ENCODE results near the gene ZNF462. TPM values are rescaled to one million over a fixed set of nuclear protein-coding genes. Genes with fewer than 3 reads are reported as not detected.
A peak's percentile ranks its signal among the peaks of the same experiment; 100 is the strongest.

The ZNF462 gene
- total RNA-seq, 1 experiment from 2014 or later, result 164 TPM

GRCh38 chr9:106915851-106916250 is 52.9 kb downstream of the ZNF462 start:
- no peak overlapping the region for H3K18ac ChIP-seq (ENCODE audit: insufficient read length, low read depth, low read length)
- DNase-seq, result no peak
- no peaks in the 10 kb centered on the region for H3K9me3 ChIP-seq (ENCODE audit: control insufficient read depth, low read depth, low read length)
- H2BK120ac ChIP-seq (ENCODE audit: low read depth, low read length, poor library complexity, severe bottlenecking), result no peak overlapping the region
- peaks cover 38% of the 10 kb centered on the region for H3K79me2 ChIP-seq (ENCODE audit: insufficient read depth, low read length)
- no peak overlapping the region for H3T11ph ChIP-seq (ENCODE audit: low read length)
- H3K27me3 Mint-ChIP-seq (ENCODE audit: low read depth), result no peaks in the 10 kb centered on the region
- H4K5ac ChIP-seq (ENCODE audit: insufficient read length, low read depth, low read length), result no peak overlapping the region
- no peak overlapping the region for H3K4ac ChIP-seq (ENCODE audit: low read depth, low read length)
- peaks cover 64 to 67% of the 10 kb centered on the region in 2 experiments for H3K4me1 Mint-ChIP-seq
- peak overlapping the region; percentile 30 to 81 (median 56); a peak in 4 of 7 replicates for H3K27ac Mint-ChIP-seq
- H2BK15ac ChIP-seq (ENCODE audit: low read depth, low read length), result no peak overlapping the region
- no CpG with 5 or more reads among the region's 3 CpGs for WGBS (ENCODE audit: extremely low coverage, insufficient read length, low lambda C conversion rate)
- H3K14ac ChIP-seq (ENCODE audit: insufficient read depth, low read length), result no peak overlapping the region
- H3K23ac ChIP-seq (ENCODE audit: insufficient read length, low read depth, low read length), result no peak overlapping the region
- TF ChIP-seq CTCF (conservative IDR thresholded peaks at IDR 0.05), result no peak
- H4K91ac ChIP-seq (ENCODE audit: insufficient read length, low read depth, low read length), result no peak overlapping the region
- peaks cover 23 to 49% (median 28%) of the 10 kb centered on the region in 3 experiments; a peak in 6 of 7 replicates for H3K36me3 Mint-ChIP-seq (ENCODE audit: insufficient read depth in 1 of 3, low read depth in 3 of 3)
- no peak overlapping the region for H3K9ac ChIP-seq (ENCODE audit: extremely low read depth, insufficient read length, low read length)
- no peak overlapping the region for H3K4me3 Mint-ChIP-seq
- no peak overlapping the region for H3K56ac ChIP-seq (ENCODE audit: insufficient read length, low read depth, low read length)
- peaks cover 19% of the 10 kb centered on the region for H3K4me1 ChIP-seq (ENCODE audit: insufficient read depth, low read length)
- H3K27me3 ChIP-seq (ENCODE audit: insufficient read depth, low read length), result no peaks in the 10 kb centered on the region
- no peak overlapping the region for H3K4me2 ChIP-seq (ENCODE audit: insufficient read depth, insufficient read length, low read length)
- H4K20me1 ChIP-seq (ENCODE audit: control insufficient read depth, insufficient read depth, insufficient read length), result no peaks in the 10 kb centered on the region
- peaks cover 16% of the 10 kb centered on the region for H3K79me1 ChIP-seq (ENCODE audit: insufficient read depth, low read depth, low read length, poor library complexity, severe bottlenecking)
- H2BK12ac ChIP-seq (ENCODE audit: insufficient read length, low read depth, low read length), result no peak overlapping the region
- H2AFZ ChIP-seq (ENCODE audit: low read length), result no peak overlapping the region
- H3K23me2 ChIP-seq (ENCODE audit: insufficient read length, low read depth, low read length, poor library complexity, severe bottlenecking), result no peaks in the 10 kb centered on the region
- no peak overlapping the region for H2BK20ac ChIP-seq (ENCODE audit: low read depth, low read length, poor library complexity, severe bottlenecking)
- no peak overlapping the region for H2AK5ac ChIP-seq (ENCODE audit: insufficient read length, low read length)
- H2BK5ac ChIP-seq (ENCODE audit: insufficient read length, low read length), result no peak overlapping the region
- H3K27ac ChIP-seq (ENCODE audit: insufficient read length, low read depth, low read length), result no peak overlapping the region
- no peak overlapping the region for H4K8ac ChIP-seq (replicated peaks; ENCODE audit: insufficient read length, low read depth, low read length)
- H3K9me3 Mint-ChIP-seq, result no peaks in the 10 kb centered on the region
